Measurements from ENCODE around the gene TRH. TPM values are rescaled to one million over a fixed set of nuclear protein-coding genes. Genes with fewer than 3 reads are reported as not detected.

Gene TRH
- total RNA-seq, 4 donors from 2014 or later: not detected

DNA sequence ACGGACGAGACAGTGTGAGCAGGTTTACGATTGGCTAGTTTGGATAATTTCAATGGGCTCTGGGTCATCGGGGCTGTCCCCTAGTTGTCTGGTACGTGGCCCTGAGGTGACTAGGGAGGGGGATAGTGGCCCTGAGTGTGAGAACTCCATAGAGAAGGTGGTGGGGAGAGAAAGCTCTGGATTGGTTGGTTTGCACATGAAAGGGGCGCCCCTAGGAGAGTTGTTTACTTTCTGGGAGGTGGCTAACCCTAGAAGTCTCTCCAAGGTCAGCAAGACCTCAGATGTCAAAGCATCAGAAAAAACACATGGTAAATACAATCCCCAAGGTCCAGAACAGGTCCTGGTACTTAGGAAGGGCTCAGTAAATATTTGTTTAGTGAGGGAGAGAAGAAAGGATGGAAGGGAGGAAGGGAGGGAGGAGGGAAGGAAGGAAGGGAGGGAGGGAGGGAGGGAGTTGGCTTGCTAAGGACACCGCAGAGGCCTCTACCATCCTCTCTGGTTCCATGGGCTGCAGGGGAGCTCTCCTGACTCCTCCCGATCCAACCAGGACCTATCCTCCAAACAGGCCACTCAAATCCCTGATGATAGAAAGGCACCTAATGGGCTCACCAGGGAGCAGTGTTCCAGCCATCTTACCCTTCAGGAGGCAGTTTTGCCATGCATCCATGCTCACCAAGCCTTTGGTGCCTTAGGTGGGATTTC, 3.0 kb upstream of the TRH start:
- no peaks in the 10 kb centered on the region for H3K9me3 ChIP-seq
- 34 to 44% methylated on average over 8 of the region's 8 CpGs for WGBS, 2 donors
- TF ChIP-seq POLR2A (IDR thresholded peaks at IDR 0.05): no peak

DNA sequence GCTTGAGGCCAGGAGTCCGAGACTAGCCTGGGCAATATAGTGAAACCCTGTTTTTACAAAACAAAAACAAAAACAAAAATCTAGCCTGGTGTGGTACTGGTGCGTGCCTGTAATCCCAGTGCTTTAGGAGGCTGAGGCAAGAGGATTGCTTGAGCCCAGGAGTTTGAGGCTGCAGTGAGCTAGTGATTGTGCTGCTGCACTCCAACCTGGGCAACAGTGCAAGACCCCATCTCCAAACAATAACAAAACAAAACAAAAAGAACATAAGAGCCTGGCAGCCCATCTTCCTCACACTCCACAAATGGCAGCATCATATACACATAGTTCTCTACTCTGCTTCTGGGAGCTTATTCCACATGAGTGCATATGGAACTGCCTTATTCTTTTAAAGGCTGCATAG, 2.2 kb upstream of the TRH start:
- WGBS, 2 donors: 96 to 100% methylated on average over 2 of the region's 2 CpGs
- H3K36me3 ChIP-seq: no peaks in the 10 kb centered on the region

More for the DNA sequence above, 3.0 kb upstream of the TRH start:
- Histone ChIP-seq H3K27ac (no peak overlapping the region), H3K4me3 (no peak overlapping the region), H3K27me3 (peaks cover 0 to 34% of the 10 kb centered on the region in 2 donors), H3K4me1 (peaks cover 0 to 20% (median 16%) of the 10 kb centered on the region in 4 donors), H3K36me3 (no peaks in the 10 kb centered on the region)
- no peak for DNase-seq (ENCODE audit: low spot score in 2 of 2)

DNA sequence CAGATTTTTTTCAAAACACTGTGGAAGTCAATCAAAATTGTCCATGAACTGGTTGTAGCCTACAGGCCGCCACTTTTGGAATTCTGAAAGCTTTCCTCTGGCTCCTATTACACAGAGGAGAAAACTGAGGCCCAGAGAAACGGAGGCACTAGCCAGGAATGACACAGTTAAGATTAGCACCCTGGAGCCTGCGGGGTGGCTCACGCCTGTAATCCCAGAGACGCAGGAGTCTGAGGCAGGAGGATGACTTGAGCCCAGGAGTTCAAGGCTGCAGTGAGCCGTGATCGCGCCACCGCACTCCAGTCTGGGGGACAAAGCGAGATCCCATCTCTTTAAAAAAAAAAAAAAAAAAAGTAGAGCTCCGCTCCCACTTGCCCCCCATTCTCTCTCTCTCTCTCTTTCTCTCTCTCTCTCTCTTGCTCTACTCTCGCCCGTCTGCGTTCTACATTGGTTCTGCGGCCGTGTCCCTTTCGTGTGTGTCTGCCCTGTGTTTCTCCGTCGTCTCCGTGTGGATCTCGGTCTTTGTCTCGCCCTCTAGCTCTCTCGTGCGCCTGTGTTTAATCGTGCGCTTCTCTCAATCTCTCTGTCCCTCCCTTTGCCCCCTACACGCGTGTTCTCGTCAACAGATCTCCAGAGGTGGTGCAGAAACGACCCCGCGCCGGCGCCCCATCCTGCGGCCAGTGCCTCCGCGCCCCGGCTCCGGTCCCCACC, 512 bp upstream of the TRH start:
- H3K36me3 ChIP-seq: no peaks in the 10 kb centered on the region
- no peaks in the 10 kb centered on the region for H3K9me3 ChIP-seq
- no peak for TF ChIP-seq EP300 (IDR thresholded peaks at IDR 0.05)
- TF ChIP-seq, protein P1, sequence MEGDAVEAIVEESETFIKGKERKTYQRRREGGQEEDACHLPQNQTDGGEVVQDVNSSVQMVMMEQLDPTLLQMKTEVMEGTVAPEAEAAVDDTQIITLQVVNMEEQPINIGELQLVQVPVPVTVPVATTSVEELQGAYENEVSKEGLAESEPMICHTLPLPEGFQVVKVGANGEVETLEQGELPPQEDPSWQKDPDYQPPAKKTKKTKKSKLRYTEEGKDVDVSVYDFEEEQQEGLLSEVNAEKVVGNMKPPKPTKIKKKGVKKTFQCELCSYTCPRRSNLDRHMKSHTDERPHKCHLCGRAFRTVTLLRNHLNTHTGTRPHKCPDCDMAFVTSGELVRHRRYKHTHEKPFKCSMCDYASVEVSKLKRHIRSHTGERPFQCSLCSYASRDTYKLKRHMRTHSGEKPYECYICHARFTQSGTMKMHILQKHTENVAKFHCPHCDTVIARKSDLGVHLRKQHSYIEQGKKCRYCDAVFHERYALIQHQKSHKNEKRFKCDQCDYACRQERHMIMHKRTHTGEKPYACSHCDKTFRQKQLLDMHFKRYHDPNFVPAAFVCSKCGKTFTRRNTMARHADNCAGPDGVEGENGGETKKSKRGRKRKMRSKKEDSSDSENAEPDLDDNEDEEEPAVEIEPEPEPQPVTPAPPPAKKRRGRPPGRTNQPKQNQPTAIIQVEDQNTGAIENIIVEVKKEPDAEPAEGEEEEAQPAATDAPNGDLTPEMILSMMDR (IDR thresholded peaks at IDR 0.05): no peak
- TF ChIP-seq POLR2A (IDR thresholded peaks at IDR 0.05): no peak
- 33 to 37% methylated on average over 36 to 39 of the region's 39 CpGs for WGBS, 2 donors
- peaks cover 0 to 20% (median 16%) of the 10 kb centered on the region in 4 donors for H3K4me1 ChIP-seq
- H3K27ac ChIP-seq: no peak overlapping the region
- peaks cover 0 to 59% of the 10 kb centered on the region in 2 donors for H3K27me3 ChIP-seq
- H3K4me3 ChIP-seq: peak overlapping the region in 2 of 4 donors; percentile 9 to 26
- DNase-seq (ENCODE audit: low spot score in 2 of 2): no peak

More for the DNA sequence above, 2.2 kb upstream of the TRH start:
- H3K27ac ChIP-seq: no peak overlapping the region
- TF ChIP-seq POLR2A (IDR thresholded peaks at IDR 0.05) (no peak), EP300 (IDR thresholded peaks at IDR 0.05) (no peak)
- TF ChIP-seq, protein P1 (IDR thresholded peaks at IDR 0.05): no peak
- peaks cover 0 to 20% (median 16%) of the 10 kb centered on the region in 4 donors for H3K4me1 ChIP-seq
- H3K27me3 ChIP-seq: peaks cover 0 to 42% of the 10 kb centered on the region in 2 donors
- no peaks in the 10 kb centered on the region for H3K9me3 ChIP-seq
- DNase-seq (ENCODE audit: low spot score in 2 of 2): no peak
- H3K4me3 ChIP-seq: no peak overlapping the region

DNA sequence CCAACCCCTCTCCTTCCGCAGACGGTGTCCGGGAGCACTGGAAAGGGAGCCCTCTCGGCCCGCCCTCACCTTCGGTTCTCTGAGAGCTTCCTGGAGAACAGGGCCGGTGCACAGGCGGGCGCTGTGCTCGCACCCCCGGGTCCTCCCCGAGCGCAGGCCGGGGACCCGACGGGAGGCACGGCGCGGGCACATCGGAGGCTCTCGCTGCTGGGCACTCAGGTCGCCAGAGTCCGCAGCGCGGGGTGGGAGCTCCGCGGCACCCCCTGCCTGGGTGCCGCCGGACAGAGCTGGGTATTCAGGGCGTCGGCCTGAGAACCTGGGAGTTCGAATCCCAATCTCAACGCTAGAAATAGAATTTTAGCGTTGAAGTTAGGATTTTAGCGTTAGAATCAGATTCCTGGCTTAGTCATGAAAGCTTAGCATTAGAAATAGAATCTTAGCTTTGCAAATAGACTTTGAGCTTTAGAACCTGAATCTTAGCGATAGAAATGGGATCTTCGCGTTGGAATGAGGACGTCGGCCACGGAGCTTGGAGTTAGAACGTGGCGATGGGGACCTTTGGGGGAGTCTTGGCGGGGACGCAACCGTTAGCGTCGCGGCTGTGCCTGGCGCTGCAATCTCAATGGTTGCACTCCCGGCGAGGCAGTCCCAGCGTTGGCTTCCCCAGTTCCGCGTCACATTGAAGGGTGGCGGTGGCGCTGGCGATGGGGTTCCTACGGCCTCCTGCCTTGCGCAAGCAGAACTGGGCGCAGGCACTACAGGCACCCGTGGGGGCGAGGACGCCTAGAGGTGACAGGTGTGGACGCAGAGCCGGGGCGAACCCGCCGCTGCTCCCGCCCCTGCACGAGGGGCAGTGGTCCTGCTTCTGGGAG, 549 bp downstream of the TRH start:
- Histone ChIP-seq H3K36me3 (no peaks in the 10 kb centered on the region), H3K9me3 (no peaks in the 10 kb centered on the region), H3K4me1 (peaks cover 0 to 20% (median 16%) of the 10 kb centered on the region in 4 donors), H3K27ac (no peak overlapping the region), H3K4me3 (peak overlapping the region in 2 of 4 donors; percentile 9 to 26), H3K27me3 (peaks cover 0 to 69% of the 10 kb centered on the region in 2 donors)
- DNase-seq (ENCODE audit: low spot score in 2 of 2): peak in 1 of 2 donors; percentile 14
- 3% methylated on average over 44 to 66 of the region's 71 CpGs for WGBS, 2 donors
- TF ChIP-seq EP300 (IDR thresholded peaks at IDR 0.05): no peak
- no peak for TF ChIP-seq POLR2A (IDR thresholded peaks at IDR 0.05)
- TF ChIP-seq, protein P1 (IDR thresholded peaks at IDR 0.05): no peak

- peaks cover 0 to 20% (median 16%) of the 10 kb centered on the region in 4 donors for H3K4me1 ChIP-seq
- TF ChIP-seq EP300 (IDR thresholded peaks at IDR 0.05) (no peak), POLR2A (IDR thresholded peaks at IDR 0.05) (no peak)
- TF ChIP-seq, protein P1 (IDR thresholded peaks at IDR 0.05): no peak
- H3K9me3 ChIP-seq: no peaks in the 10 kb centered on the region
- H3K27ac ChIP-seq: no peak overlapping the region
- H3K27me3 ChIP-seq: peaks cover 0 to 75% of the 10 kb centered on the region in 2 donors
- H3K4me3 ChIP-seq: peak overlapping the region in 1 of 4 donors; percentile 26
- no peaks in the 10 kb centered on the region for H3K36me3 ChIP-seq
- no peak for DNase-seq (ENCODE audit: low spot score in 2 of 2)
- 4 to 9% methylated on average over 12 to 26 of the region's 27 CpGs for WGBS, 2 donors
Observed at GRCh38 chr3:129975705-129976048, 1.2 kb downstream of the TRH start.

Data from tibial nerve (tissue), 4 donors.